IMR-90 (cell line): ENCODE measurements around the gene NDUFS2. TPM values are rescaled to one million over a fixed set of nuclear protein-coding genes. Genes with fewer than 3 reads are reported as not detected.

Experiments
- ATAC-seq: fragments of 200-7000 bp; cut with Tn5 transposase; 2 replicates; pipeline ENCODE4 v1.9.1; 2020; ENCODE audit warnings: low read depth, mild to moderate bottlenecking, moderate library complexity
- BruUV-seq: library from RNA; stranded (reverse); fragments of 400-500 nt; replicated peaks from 2 replicates; lab custom pipeline; 2021; lab: Mats Ljungman, UMichigan
- CTCF ChIA-PET: fragments of 300-600 bp; formaldehyde crosslinking; extraction: SDS; loops from one replicate; lab custom pipeline; 2021; ENCODE audit warnings: antibody characterized with exemption; lab: Yijun Ruan, JAX
- POLR2A ChIA-PET: fragments of 300-600 bp; sonication (Branson Sonifier 250); formaldehyde crosslinking; loops from one replicate; lab custom pipeline; 2022; ENCODE audit warnings: antibody characterized with exemption; ENCODE audit not compliant: unreplicated experiment; lab: Charles Lee
- DNase-seq: peaks from one replicate; pipeline ENCODE4 v3.0.0; 2013
- H2AFZ ChIP-seq: replicated peaks from 2 replicates; pipeline ENCODE3; 2013; ENCODE audit warnings: low read length, mild to moderate bottlenecking; ENCODE audit not compliant: poor library complexity
- H2AK5ac ChIP-seq: 2 replicates; pipeline ENCODE4 v1.6.1; 2013; ENCODE audit warnings: low read depth, low read length, inconsistent platforms
- H2AK9ac ChIP-seq: replicated peaks from 2 replicates; pipeline ENCODE3; 2013; ENCODE audit warnings: mild to moderate bottlenecking, low read depth, low read length, moderate library complexity; ENCODE audit not compliant: poor library complexity
- H2BK120ac ChIP-seq: 2 replicates; pipeline ENCODE4 v1.6.1; 2013; ENCODE audit warnings: low read depth, low read length, inconsistent platforms
- H2BK15ac ChIP-seq: 3 replicates; pipeline ENCODE4 v1.6.1; 2013; ENCODE audit warnings: low read depth, low read length, inconsistent platforms
- H2BK20ac ChIP-seq: 2 replicates; pipeline ENCODE4 v1.6.1; 2013; ENCODE audit warnings: low read depth, mild to moderate bottlenecking, inconsistent platforms, low read length, moderate library complexity
- H2BK5ac ChIP-seq: 2 replicates; pipeline ENCODE4 v1.6.1; 2013; ENCODE audit warnings: mild to moderate bottlenecking, low read depth, low read length, inconsistent platforms; ENCODE audit not compliant: poor library complexity, severe bottlenecking
- H3K14ac ChIP-seq: replicated peaks from 2 replicates; pipeline ENCODE4 v1.6.1; 2013; ENCODE audit warnings: low read depth, low read length, inconsistent platforms
- H3K18ac ChIP-seq: 2 replicates; pipeline ENCODE4 v1.6.1; 2013; ENCODE audit warnings: low read depth, low read length, control low read depth
- H3K23ac ChIP-seq: 2 replicates; pipeline ENCODE4 v1.6.1; 2013; ENCODE audit warnings: low read depth, low read length, inconsistent platforms
- H3K27ac ChIP-seq: 2 replicates; pipeline ENCODE4 v1.5.1; 2013; ENCODE audit warnings: mild to moderate bottlenecking, control low read depth, low read length; ENCODE audit not compliant: insufficient read depth
- H3K27me3 ChIP-seq: 2 replicates; pipeline ENCODE4 v1.6.1; 2013; ENCODE audit warnings: low read length; ENCODE audit not compliant: control insufficient read depth, insufficient read depth
- H3K36me3 ChIP-seq: 2 replicates; pipeline ENCODE4 v1.6.1; 2013; ENCODE audit warnings: low read length, mixed read lengths; ENCODE audit not compliant: control insufficient read depth, insufficient read depth
- H3K4ac ChIP-seq: 2 replicates; pipeline ENCODE4 v1.6.1; 2013; ENCODE audit warnings: low read depth, low read length, inconsistent platforms
- H3K4me1 ChIP-seq: 2 replicates; pipeline ENCODE4 v1.6.1; 2013; ENCODE audit warnings: low read length, mixed read lengths; ENCODE audit not compliant: control insufficient read depth, insufficient read depth
- H3K4me2 ChIP-seq: 2 replicates; pipeline ENCODE4 v1.6.1; 2013; ENCODE audit warnings: low read depth, mild to moderate bottlenecking, control low read depth, low read length, moderate library complexity
- H3K4me3 ChIP-seq: 2 replicates; pipeline ENCODE4 v1.5.1; 2013; ENCODE audit warnings: low read depth, mild to moderate bottlenecking, control low read depth, low read length, moderate library complexity; ENCODE audit not compliant: insufficient read depth
- H3K56ac ChIP-seq: 2 replicates; pipeline ENCODE4 v1.6.1; 2013; ENCODE audit warnings: low read length, inconsistent platforms; ENCODE audit not compliant: insufficient read depth; ENCODE audit errors: extremely low read depth
- H3K79me1 ChIP-seq, 2 experiments: 2 replicates each; pipeline ENCODE4 v1.6.1; 2013; ENCODE audit warnings: low read length in 2 of 2, inconsistent platforms in 1 of 2, low read depth in 1 of 2
- H3K9ac ChIP-seq: 2 replicates; pipeline ENCODE4 v1.6.1; 2013; ENCODE audit warnings: low read depth, low read length, control low read depth
- H3K9me1 ChIP-seq: 2 replicates; pipeline ENCODE4 v1.6.1; 2013; ENCODE audit warnings: low read length, inconsistent platforms; ENCODE audit not compliant: insufficient read depth
- H3K9me3 ChIP-seq: 2 replicates; pipeline ENCODE4 v1.6.1; 2013; ENCODE audit warnings: low read length; ENCODE audit not compliant: control insufficient read depth, insufficient read depth
- H4K20me1 ChIP-seq: 2 replicates; pipeline ENCODE4 v1.6.1; 2013; ENCODE audit warnings: low read length, inconsistent platforms; ENCODE audit not compliant: insufficient read depth
- H4K5ac ChIP-seq: 2 replicates; pipeline ENCODE4 v1.6.1; 2013; ENCODE audit warnings: mild to moderate bottlenecking, low read depth, low read length, control low read depth
- H4K8ac ChIP-seq, 2 experiments: 2 replicates each; pipeline ENCODE4 v1.6.1; 2013; ENCODE audit warnings: low read depth in 2 of 2, low read length in 2 of 2, control low read depth in 1 of 2, inconsistent platforms in 1 of 2
- H4K91ac ChIP-seq: 2 replicates; pipeline ENCODE4 v1.6.1; 2013; ENCODE audit warnings: low read depth, low read length, inconsistent platforms; ENCODE audit not compliant: insufficient read depth
- BHLHE40 ChIP-seq: fragments of 150-350 bp; IDR thresholded peaks from 2 replicates; pipeline ENCODE4 v1.6.1; 2016; ENCODE audit warnings: mild to moderate bottlenecking, low read depth, low read length
- CEBPB ChIP-seq: IDR thresholded peaks from 2 replicates; pipeline ENCODE4 v1.6.1; 2012; ENCODE audit warnings: low read depth, low read length, improper control_type of control experiment
- CHD1 ChIP-seq: IDR thresholded peaks from 2 replicates; pipeline ENCODE4 v1.6.1; 2012; ENCODE audit warnings: low read depth, low read length, improper control_type of control experiment
- FOS ChIP-seq: fragments of 150-350 bp; IDR thresholded peaks from 2 replicates; pipeline ENCODE4 v1.6.1; 2016; ENCODE audit warnings: low read depth, low read length
- MAZ ChIP-seq: IDR thresholded peaks from 2 replicates; pipeline ENCODE4 v1.6.1; 2012; ENCODE audit warnings: low read depth, mild to moderate bottlenecking, low read length, improper control_type of control experiment, moderate library complexity, borderline replicate concordance
- MXI1 ChIP-seq: IDR thresholded peaks from 2 replicates; pipeline ENCODE4 v1.6.1; 2012; ENCODE audit warnings: low read depth, mild to moderate bottlenecking, low read length, moderate library complexity, borderline replicate concordance
- NFE2L2 ChIP-seq: fragments of 150-350 bp; IDR thresholded peaks from 2 replicates; pipeline ENCODE4 v1.6.1; 2016; ENCODE audit warnings: low read depth, mild to moderate bottlenecking, low read length
- POLR2A ChIP-seq: IDR thresholded peaks from 2 replicates; pipeline ENCODE4 v1.6.1; 2012; ENCODE audit warnings: mild to moderate bottlenecking, low read depth, low read length
- RAD21 ChIP-seq: IDR thresholded peaks from 2 replicates; pipeline ENCODE4 v1.6.1; 2012; ENCODE audit warnings: low read length, improper control_type of control experiment
- RCOR1 ChIP-seq: IDR thresholded peaks from 2 replicates; pipeline ENCODE4 v1.6.1; 2012; ENCODE audit warnings: mild to moderate bottlenecking, low read length, improper control_type of control experiment; ENCODE audit not compliant: insufficient replicate concordance
- RFX5 ChIP-seq: IDR thresholded peaks from 2 replicates; pipeline ENCODE4 v1.8.0; 2012; ENCODE audit warnings: low read depth, mild to moderate bottlenecking, low read length, moderate library complexity
- WGBS, 2 experiments: methylation state at CpG; one replicate each; pipeline versions ENCODE4 v1.1.5 to v1.1.7; 2013; ENCODE audit warnings: missing lambda C conversion rate in 2 of 2; ENCODE audit not compliant: insufficient read length in 1 of 2; ENCODE audit errors: extremely low coverage in 2 of 2; 5-methylcytosine and 5-hydroxymethylcytosine counted together
- dilution Hi-C: fragments of 300-500 bp; cut with HindIII; formaldehyde crosslinking; loops from one replicate; pipeline ENCODE4 v1.14.3; 2018; ENCODE audit warnings: low sequenced_read_pairs; ENCODE audit not compliant: unreplicated experiment
- in situ Hi-C: fragments of 300-500 bp; cut with MboI; formaldehyde crosslinking; loops from 3 replicates; pipeline ENCODE4 v1.14.3; 2019; ENCODE audit warnings: low sequenced_read_pairs, inconsistent platforms, mixed read lengths
- intact Hi-C: fragments of 100-400 bp; cut with micrococcal nuclease; formaldehyde crosslinking; loops from 2 replicates; pipeline ENCODE4 v1.10.0; 2022
- polyA plus RNA-seq, 3 experiments: library from polyadenylated mRNA; depleted of rRNA; stranded (reverse); fragments of >200 nt; gene quantifications; 2 replicates each; pipeline ENCODE4 v1.2.3, GENCODE V29; 2012; ENCODE audit warnings: low replicate concordance in 1 of 3
- total RNA-seq: library from RNA; depleted of rRNA; stranded (reverse); fragments of >200 nt; gene quantifications from 2 replicates; pipeline ENCODE4 v1.2.3, GENCODE V29; 2012
- TF ChIP-seq, protein P1 (sequence below): fragments of 150-350 bp; IDR thresholded peaks from 2 replicates; pipeline ENCODE4 v1.6.1; 2017; ENCODE audit warnings: mild to moderate bottlenecking, antibody characterized with exemption, low read length, low read depth
- TF ChIP-seq, protein P2 (sequence below): conservative IDR thresholded peaks from 2 replicates; pipeline ENCODE4 v1.5.1; 2012; ENCODE audit warnings: mild to moderate bottlenecking, low read depth, low read length, improper control_type of control experiment
- TF ChIP-seq, protein P3 (sequence below): fragments of 150-350 bp; IDR thresholded peaks from 2 replicates; pipeline ENCODE4 v1.6.1; 2016; ENCODE audit warnings: low read depth, mild to moderate bottlenecking, low read length, moderate library complexity, borderline replicate concordance

The NDUFS2 gene
- total and polyA plus RNA-seq, 2 of the 4 experiments (the other 2 are of a cell fraction): 85.5 to 101 TPM

DNA sequence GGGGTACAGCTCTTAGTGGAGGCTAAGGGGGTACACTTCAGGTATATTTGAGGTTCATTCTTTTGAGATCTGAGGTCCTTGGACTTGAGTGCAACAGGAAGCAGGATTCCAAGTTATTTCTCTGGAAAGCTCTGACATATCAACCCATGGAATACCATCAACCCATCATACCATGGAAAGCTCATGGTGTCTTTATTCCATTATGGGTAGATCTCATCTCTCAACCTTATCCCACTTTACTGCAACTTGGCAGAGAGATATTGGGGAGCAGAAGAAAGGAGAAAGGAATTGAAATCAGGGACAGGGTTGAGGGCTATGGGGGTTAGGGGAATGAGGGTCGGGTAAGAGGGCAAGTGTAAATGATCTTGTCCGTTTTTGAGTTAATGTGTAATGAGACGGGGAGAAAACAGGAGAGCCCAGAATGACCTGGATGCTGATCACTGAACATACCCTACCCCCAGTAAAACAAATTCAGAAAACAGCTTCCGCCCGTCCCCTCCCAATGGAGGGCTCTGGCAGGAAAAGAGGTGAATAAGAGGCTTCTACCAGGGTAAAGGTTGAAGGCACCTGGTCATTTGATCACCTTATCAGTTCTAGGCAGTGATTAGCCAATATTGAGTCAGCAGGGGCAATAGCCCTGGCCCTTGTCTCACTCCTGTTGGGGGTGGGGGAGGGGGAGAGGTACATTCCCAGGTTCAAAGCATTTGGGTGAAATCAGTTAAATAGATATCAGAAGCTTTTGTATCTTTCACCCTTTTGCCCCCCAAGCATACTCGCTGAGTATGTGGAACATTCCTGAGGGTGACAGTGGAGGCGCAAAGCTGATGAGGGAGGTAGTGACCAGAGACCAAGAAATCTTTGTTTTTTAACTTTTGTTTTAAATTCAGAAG lies 21.9 kb downstream of the NDUFS2 start:
- in situ Hi-C loops: no loop called here

More for the DNA sequence above, 21.9 kb downstream of the NDUFS2 start:
- DNase-seq (no peak), ATAC-seq (no peak)
- H3K36me3 ChIP-seq: peaks cover 4% of the 10 kb centered on the region; the same call in 1 of the 2 replicates
- H3K4ac ChIP-seq: no peak overlapping the region
- H3K79me1 ChIP-seq: peaks cover 9 to 17% of the 10 kb centered on the region in 2 experiments; a peak in 3 of 4 replicates
- no peak overlapping the region for H2BK20ac ChIP-seq
- H4K8ac ChIP-seq: no peak overlapping the region
- no peak overlapping the region for H3K56ac ChIP-seq
- peaks cover 9% of the 10 kb centered on the region; the same call in 1 of the 2 replicates for H3K4me1 ChIP-seq
- intact Hi-C loops: no loop called here
- no CpG with 5 or more reads among the region's 7 CpGs for WGBS, 2 experiments
- H4K20me1 ChIP-seq: no peaks in the 10 kb centered on the region
- dilution Hi-C loops: no loop called here
- ChIA-PET POLR2A (no interaction called here), CTCF (interaction anchor here (3.2 kb wide), 1 partner anchor 21 kb away, joined by 19 read pairs; the partner anchor contains the start of gene NDUFS2)
- no peak overlapping the region for H3K4me3 ChIP-seq
- no peak overlapping the region for H3K18ac ChIP-seq
- H3K23ac ChIP-seq: no peak overlapping the region
- no peaks in the 10 kb centered on the region; the same call in 1 of the 2 replicates for H3K27me3 ChIP-seq
- H4K91ac ChIP-seq: no peak overlapping the region
- H3K4me2 ChIP-seq: no peak overlapping the region
- H3K14ac ChIP-seq: no peak overlapping the region
- no peak overlapping the region for H2AK9ac ChIP-seq
- H2BK120ac ChIP-seq: no peak overlapping the region
- no peak overlapping the region for H2AFZ ChIP-seq
- peaks cover 3% of the 10 kb centered on the region; the same call in 1 of the 2 replicates for H3K9me1 ChIP-seq
- TF ChIP-seq MAZ: no peak
- no peak for TF ChIP-seq MXI1
- no peak for TF ChIP-seq RAD21
- TF ChIP-seq BHLHE40: no peak
- TF ChIP-seq, protein P1, sequence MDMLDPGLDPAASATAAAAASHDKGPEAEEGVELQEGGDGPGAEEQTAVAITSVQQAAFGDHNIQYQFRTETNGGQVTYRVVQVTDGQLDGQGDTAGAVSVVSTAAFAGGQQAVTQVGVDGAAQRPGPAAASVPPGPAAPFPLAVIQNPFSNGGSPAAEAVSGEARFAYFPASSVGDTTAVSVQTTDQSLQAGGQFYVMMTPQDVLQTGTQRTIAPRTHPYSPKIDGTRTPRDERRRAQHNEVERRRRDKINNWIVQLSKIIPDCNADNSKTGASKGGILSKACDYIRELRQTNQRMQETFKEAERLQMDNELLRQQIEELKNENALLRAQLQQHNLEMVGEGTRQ: no peak
- TF ChIP-seq NFE2L2: no peak
- no peak for TF ChIP-seq RFX5
- TF ChIP-seq FOS: no peak
- TF ChIP-seq CHD1: no peak
- no peak for TF ChIP-seq CEBPB
- TF ChIP-seq, protein P2, sequence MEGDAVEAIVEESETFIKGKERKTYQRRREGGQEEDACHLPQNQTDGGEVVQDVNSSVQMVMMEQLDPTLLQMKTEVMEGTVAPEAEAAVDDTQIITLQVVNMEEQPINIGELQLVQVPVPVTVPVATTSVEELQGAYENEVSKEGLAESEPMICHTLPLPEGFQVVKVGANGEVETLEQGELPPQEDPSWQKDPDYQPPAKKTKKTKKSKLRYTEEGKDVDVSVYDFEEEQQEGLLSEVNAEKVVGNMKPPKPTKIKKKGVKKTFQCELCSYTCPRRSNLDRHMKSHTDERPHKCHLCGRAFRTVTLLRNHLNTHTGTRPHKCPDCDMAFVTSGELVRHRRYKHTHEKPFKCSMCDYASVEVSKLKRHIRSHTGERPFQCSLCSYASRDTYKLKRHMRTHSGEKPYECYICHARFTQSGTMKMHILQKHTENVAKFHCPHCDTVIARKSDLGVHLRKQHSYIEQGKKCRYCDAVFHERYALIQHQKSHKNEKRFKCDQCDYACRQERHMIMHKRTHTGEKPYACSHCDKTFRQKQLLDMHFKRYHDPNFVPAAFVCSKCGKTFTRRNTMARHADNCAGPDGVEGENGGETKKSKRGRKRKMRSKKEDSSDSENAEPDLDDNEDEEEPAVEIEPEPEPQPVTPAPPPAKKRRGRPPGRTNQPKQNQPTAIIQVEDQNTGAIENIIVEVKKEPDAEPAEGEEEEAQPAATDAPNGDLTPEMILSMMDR: no peak
- no peak for TF ChIP-seq RCOR1
- TF ChIP-seq POLR2A: no peak
- TF ChIP-seq, protein P3, sequence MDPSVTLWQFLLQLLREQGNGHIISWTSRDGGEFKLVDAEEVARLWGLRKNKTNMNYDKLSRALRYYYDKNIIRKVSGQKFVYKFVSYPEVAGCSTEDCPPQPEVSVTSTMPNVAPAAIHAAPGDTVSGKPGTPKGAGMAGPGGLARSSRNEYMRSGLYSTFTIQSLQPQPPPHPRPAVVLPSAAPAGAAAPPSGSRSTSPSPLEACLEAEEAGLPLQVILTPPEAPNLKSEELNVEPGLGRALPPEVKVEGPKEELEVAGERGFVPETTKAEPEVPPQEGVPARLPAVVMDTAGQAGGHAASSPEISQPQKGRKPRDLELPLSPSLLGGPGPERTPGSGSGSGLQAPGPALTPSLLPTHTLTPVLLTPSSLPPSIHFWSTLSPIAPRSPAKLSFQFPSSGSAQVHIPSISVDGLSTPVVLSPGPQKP: no peak
- no TSS peak for BruUV-seq
- H3K9ac ChIP-seq: no peak overlapping the region
- no peak overlapping the region for H4K5ac ChIP-seq
- H3K27ac ChIP-seq: no peak overlapping the region
- no peak overlapping the region for H2AK5ac ChIP-seq
- no peak overlapping the region for H2BK15ac ChIP-seq
- H3K9me3 ChIP-seq: no peaks in the 10 kb centered on the region
- H2BK5ac ChIP-seq: no peak overlapping the region
